ENCODE measurements around the gene LYRM1.

LYRM1 gene

DNA sequence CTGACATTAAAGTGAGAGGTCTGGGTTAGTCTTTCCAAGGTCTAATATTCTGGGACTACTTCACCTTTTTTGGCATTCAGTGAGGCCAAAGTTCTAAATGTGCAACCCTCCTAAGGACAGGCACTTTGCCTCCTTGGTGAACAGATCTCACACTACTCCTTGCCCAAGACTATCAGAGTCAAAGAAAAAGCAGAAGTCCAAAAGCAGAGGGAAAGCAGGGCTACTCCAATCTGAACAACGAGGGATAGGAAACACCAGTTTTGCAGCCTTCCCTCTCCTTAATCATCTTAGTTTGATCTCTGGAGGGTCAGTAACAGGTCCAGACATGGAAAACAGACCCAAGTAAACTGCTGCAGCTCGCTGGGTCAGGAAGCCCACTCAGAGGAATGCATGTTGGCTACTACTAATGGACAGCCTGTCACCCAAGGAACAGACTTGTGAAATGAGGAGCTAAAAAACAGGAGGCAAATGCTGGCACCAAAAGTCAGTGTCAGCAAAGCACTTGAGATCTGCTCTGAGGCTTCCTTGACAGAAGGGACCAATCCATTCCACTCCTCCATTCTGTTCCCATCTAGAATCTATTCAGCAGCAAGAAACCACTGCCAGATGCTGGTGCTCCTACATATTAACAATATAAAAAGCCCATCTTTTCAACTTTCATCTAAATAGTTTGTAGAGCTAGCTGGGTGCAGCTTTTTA lies 30.3 kb upstream of the LYRM1 start:
- DNase-seq (ENCODE audit: low read depth, low spot score), result no peak
- TF ChIP-seq, protein P1, sequence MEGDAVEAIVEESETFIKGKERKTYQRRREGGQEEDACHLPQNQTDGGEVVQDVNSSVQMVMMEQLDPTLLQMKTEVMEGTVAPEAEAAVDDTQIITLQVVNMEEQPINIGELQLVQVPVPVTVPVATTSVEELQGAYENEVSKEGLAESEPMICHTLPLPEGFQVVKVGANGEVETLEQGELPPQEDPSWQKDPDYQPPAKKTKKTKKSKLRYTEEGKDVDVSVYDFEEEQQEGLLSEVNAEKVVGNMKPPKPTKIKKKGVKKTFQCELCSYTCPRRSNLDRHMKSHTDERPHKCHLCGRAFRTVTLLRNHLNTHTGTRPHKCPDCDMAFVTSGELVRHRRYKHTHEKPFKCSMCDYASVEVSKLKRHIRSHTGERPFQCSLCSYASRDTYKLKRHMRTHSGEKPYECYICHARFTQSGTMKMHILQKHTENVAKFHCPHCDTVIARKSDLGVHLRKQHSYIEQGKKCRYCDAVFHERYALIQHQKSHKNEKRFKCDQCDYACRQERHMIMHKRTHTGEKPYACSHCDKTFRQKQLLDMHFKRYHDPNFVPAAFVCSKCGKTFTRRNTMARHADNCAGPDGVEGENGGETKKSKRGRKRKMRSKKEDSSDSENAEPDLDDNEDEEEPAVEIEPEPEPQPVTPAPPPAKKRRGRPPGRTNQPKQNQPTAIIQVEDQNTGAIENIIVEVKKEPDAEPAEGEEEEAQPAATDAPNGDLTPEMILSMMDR (IDR thresholded peaks at IDR 0.05; ENCODE audit: insufficient read depth, low read length, missing control alignments), result no peak
- CTCF ChIA-PET, result no interaction called here
- POLR2A ChIA-PET, result no interaction called here
- no peak overlapping the region for H3K4me3 ChIP-seq (ENCODE audit: low read depth, low read length)

DNA sequence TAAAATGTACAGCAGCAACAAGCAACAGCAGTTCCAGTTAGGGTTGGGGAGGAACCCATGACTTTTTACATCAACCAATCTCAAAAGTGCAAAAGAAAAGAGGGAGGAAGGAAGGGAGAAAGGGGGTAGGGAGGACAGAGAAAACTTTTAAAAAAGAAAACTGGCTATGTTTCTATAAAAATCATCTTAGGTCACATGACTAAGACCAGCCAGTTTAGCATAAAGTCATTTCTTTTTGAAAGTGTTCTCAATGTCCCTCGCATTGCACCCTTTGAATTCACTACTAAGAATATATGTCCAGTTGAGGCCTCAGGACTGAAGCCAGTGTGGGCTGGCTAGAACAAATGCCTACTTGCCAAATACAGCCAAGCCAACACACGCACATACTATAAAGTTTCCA lies 29.3 kb upstream of the LYRM1 start:
- H3K4me3 ChIP-seq (ENCODE audit: low read depth, low read length), result no peak overlapping the region
- TF ChIP-seq, protein P1 (IDR thresholded peaks at IDR 0.05; ENCODE audit: insufficient read depth, low read length, missing control alignments), result no peak
- no peak for DNase-seq (ENCODE audit: low read depth, low spot score)
- CTCF ChIA-PET, result interaction anchor here (0.9 to 1.8 kb wide), 2 partner anchors 9 to 17 kb away, joined by 4 read pairs; no protein-coding TSS in a partner anchor
- POLR2A ChIA-PET, result no interaction called here

DNA sequence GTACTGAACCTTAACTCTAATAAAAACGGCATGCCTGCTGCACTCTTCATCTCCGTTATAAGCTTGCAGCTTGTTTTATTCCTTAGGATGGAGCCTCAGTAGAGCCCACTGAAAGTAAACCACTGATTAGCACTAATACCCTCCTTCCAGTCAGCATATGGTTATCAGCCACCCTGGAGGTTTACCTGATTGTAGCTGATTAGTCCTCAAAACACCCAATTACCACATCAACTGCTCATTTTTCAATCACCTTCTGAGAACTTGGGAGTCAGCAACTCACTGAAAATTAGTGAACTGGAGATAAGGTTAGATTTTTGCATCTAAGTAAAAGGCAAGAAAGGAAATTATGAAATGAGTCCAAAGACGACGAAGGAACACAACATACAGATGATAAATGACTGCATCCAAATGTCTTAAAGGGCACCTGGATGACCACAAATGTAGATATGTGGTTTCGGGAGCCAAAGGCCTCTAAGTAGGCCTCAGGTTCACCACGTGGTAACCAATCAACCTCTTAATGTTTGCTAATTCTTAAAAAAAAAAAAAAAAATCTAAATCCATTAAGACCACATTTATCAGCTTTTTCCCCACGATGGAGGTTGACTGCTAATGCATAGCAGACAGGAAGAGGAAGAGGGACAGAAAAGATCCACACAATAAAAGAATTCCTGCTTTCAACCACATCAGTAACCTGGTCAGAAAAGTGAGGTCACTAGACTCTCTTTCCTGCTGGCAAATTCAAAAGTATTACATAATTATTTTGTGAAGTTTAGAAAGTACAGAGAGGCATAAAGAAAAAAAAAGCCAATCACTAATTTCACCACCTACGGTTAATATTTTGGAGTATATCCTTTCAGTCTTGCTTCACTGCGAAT lies 28.4 kb upstream of the LYRM1 start:
- no peak for DNase-seq (ENCODE audit: low read depth, low spot score)
- CTCF ChIA-PET, result interaction anchor here (0.9 to 1.8 kb wide), 3 partner anchors 9 to 21 kb away, joined by 4 read pairs; no protein-coding TSS in a partner anchor
- no peak overlapping the region for H3K4me3 ChIP-seq (ENCODE audit: low read depth, low read length)
- POLR2A ChIA-PET, result no interaction called here
- TF ChIP-seq, protein P1 (IDR thresholded peaks at IDR 0.05; ENCODE audit: insufficient read depth, low read length, missing control alignments), result no peak

DNA sequence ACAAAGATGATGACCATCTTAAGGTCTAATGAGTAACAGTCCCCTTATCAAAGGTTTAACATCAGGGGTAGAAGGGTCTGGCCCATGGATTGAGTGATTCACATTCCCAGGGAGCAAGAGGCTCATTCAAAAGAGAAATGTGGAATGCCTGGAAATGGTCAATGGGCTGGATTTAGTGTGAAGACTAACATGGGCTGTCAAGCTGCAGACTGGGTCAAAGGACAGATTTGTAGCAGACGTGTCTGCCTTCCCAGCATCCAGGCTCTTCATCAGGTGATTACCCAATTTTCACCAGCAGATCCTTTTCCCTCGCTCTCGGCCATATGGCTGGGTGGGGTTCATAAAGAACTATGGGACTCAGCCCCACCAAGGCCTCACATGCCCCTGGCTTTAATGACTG lies 27.2 kb upstream of the LYRM1 start:
- ChIA-PET CTCF (interaction anchor here (3.1 kb wide), 1 partner anchor 24 kb away, joined by 13 read pairs; no protein-coding TSS in a partner anchor), POLR2A (interaction anchor here (0.8 kb wide), 1 partner anchor 27 kb away, joined by 3 read pairs; the partner anchor contains the start of genes DCUN1D3 and LYRM1)
- no peak overlapping the region for H3K4me3 ChIP-seq (ENCODE audit: low read depth, low read length)
- TF ChIP-seq, protein P1 (IDR thresholded peaks at IDR 0.05; ENCODE audit: insufficient read depth, low read length, missing control alignments), result no peak
- no peak for DNase-seq (ENCODE audit: low read depth, low spot score)

DNA sequence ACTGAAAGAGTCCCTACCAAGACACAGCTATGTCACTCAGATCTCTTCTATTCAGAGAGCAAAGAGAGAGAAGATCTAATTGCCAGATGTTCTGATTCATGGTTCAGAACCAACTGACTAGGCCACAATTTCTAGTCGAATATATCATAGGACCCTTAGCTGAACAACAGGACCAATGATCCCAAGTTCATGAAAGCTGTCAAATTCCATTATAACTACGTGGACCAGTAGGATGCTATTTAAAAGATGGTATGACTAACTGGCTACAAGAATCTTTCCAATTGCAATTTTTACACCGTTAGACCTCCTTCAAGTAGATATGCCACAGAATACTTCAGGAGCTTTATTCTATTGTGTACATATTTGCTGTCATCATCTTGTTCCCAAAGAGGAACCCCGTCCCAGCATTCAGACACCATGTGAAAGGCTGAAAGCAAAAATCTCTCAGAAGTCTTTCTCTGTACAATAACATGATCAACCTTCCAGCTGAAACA lies 26.4 kb upstream of the LYRM1 start:
- TF ChIP-seq, protein P1 (IDR thresholded peaks at IDR 0.05; ENCODE audit: insufficient read depth, low read length, missing control alignments), result no peak
- H3K4me3 ChIP-seq (ENCODE audit: low read depth, low read length), result no peak overlapping the region
- no peak for DNase-seq (ENCODE audit: low read depth, low spot score)
- ChIA-PET POLR2A (interaction anchor here (0.7 to 0.8 kb wide), 2 partner anchors 9 to 26 kb away, joined by 3 to 4 read pairs; partner anchors contain the start of genes DCUN1D3 and LYRM1), CTCF (interaction anchor here (1.3 to 3.1 kb wide), 4 partner anchors 8 to 24 kb away, joined by 4 to 13 read pairs (median 6); no protein-coding TSS in a partner anchor)

DNA sequence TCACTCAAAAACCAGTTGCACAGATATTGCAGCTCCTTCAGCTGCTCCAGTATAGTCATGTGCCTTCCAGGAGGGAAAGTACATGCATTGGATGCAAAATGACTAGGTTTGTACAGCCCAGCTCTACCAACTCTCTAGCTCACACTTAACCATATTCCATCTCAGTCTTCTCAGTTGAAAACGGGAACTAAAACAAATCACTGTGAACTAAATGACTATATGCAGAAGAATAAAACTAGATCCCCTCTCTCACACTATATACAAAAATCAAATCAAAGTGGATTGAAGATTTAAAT lies 25.3 kb upstream of the LYRM1 start:
- ChIA-PET POLR2A (no interaction called here), CTCF (interaction anchor here (2.6 to 3.1 kb wide), 2 partner anchors 9 to 26 kb away, joined by 7 to 13 read pairs; no protein-coding TSS in a partner anchor)
- no peak for DNase-seq (ENCODE audit: low read depth, low spot score)
- TF ChIP-seq, protein P1 (IDR thresholded peaks at IDR 0.05; ENCODE audit: insufficient read depth, low read length, missing control alignments), result no peak
- no peak overlapping the region for H3K4me3 ChIP-seq (ENCODE audit: low read depth, low read length)
